Measurements from ENCODE around the gene GMCL2.
A peak's percentile ranks its signal among the peaks of the same experiment; 100 is the strongest.

GMCL2 gene

DNA sequence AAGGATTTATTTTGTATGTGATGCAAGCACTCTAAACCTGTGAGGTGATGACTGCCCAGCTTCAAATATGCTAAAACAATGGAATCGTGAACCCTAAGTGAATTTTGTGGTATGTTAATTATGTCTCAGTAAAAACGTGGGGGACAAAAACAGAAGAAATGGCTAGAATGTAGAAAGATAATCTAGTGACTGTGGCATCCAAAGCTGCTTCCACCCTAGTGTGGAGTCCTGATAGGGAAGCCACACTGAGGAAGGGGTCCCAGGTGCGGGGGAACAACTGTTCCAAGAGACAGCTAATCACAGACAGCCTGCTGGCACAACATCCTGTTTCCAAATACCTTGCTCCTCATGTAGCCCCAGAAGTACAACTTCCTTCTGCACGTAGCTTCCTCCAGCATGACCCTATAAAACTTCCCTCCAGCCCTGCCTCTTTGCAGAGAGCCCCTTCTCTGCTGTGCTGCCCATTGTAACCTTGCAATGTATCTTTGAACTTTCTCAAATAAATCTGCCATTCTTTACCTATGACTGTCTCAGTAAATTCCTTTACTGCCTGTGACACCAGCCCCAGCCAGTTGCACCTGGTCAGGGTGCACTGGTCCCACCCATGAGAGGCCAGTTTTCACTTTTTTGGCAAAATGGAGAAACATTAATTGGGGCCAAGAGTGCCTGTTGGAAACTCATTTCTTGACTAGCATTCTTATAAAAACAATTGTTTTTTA is 4.9 kb downstream of the GMCL2 start:
- DNase-seq (ENCODE audit: low read depth in 2 of 2, low spot score in 1 of 2): no peak

DNA sequence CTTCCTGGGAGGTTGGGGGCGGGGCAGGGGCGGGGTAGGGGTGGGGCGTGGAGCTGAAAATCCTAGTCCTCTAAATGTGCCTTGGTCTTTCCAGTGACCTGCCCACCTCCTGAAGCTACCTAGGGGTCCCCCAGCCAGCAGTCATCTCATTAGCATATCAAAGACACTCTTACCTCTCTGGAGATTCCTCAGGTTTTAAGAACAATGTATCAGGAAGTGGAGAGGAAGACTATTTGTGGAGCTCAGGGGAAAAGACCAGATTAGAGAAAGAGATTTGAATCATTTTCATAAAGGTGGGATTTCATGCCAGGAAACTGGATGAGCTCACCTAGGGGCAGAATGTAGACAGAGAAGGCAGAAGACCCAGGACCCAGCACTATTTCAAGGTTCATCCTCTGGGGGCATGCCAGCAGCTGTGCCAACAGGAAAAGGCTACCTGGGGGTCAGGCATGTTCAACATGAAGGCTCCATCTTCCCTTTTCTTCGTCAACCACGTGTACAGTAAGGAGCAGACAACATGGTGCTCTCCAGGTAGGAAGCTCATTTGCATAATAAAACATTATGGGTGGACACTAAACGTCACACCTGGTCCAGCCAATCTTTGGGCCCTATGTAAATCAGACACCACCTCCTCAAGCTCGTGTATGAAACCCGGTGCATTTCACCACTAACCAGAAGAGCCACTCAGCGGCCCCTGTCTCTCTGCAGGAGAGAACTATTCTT is 6.9 kb downstream of the GMCL2 start:
- DNase-seq (ENCODE audit: low read depth in 2 of 2, low spot score in 1 of 2): no peak

DNA sequence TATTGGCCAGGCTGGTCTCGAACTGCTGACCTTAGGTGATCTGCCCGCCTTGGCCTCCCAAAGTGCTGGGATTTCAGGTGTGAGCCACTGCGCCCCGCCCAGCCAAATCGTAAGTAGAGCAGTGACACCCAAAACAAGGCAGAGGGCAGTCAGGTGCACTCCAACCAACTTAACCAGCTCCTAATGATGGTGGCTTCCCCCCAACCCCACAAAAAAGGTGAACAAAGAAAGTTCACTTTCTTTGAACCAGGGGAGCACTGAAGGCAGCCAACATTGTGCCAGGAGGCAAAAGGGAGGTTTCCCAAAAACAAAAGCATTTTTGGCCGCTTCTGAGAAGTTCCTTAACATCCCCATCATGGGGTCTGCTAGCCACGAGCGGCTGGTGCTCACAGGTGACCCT is 9.6 kb downstream of the GMCL2 start:
- no peak for DNase-seq (ENCODE audit: low read depth in 2 of 2, low spot score in 1 of 2)

GRCh38 chr5:178176791-178177190 is 10.4 kb downstream of the GMCL2 start:
- no peak for DNase-seq (ENCODE audit: low read depth in 2 of 2, low spot score in 1 of 2)

DNA sequence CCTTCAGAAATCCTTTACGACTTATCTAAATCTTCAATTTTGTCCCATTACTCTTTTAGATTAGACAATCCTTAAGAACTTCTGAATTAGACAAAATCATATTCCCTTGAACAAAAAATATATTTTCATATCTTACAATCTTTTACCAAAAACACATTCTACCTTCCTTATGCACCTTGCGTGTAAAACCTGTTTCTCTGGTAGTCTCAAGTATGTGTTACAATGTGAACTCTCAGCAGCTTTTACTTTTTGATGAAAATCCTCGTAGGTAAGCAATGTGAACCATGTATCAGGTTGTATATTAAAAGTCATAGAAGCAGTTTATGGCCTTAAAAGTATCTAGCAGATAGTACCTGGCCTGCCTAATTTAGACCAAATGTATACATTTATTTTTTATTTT is 12.7 kb downstream of the GMCL2 start:
- no peak for DNase-seq (ENCODE audit: low read depth in 2 of 2, low spot score in 1 of 2)

DNA sequence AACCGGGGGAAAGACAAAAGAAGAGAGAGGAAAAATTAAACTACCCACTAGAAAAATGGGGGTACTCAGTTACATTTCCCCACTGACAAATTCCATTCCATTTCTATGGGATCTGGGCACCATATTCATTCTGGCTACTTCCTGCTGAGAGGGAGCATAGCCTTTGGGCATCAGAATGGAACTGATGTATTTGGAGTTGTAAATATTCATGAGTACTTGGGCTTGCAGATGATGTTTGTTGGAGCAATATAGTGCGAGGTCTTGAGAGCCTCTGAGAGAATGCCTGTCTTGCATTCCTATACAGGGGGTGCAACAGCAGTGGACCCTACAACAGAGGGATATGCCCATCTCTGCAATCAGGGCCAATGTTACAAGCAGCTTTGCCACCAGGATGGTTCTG is 16.7 kb downstream of the GMCL2 start:
- DNase-seq (ENCODE audit: low read depth in 2 of 2, low spot score in 1 of 2): no peak

GRCh38 chr5:178165581-178165980 is 21.6 kb downstream of the GMCL2 start:
- DNase-seq (ENCODE audit: low read depth in 2 of 2, low spot score in 1 of 2): no peak

- peak; percentile 81 to 84 for DNase-seq (ENCODE audit: low read depth in 2 of 2, low spot score in 1 of 2)
Measured at GRCh38 chr5:178163772-178164735, 23.1 kb downstream of the GMCL2 start.

DNA sequence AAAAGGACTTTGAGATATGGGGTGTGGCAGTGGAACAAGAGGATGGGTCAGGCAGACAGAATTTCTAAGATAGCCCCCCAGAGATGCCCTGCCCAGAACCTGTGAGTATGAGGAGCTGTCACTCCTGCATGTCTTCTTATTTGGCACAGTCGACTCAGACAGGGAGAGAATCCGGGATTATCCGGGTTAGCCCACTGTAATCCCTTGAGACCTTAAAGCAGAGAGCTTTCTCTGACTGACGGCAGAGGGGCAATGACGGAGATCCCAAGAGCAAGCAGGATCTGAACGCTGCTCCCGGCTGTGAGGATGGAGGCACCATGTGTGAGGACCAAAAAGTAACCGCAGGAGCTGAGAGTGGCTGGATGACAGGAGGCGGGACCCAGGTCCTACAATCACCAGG is 24.7 kb downstream of the GMCL2 start:
- no peak for DNase-seq (ENCODE audit: low read depth in 2 of 2, low spot score in 1 of 2)

DNA sequence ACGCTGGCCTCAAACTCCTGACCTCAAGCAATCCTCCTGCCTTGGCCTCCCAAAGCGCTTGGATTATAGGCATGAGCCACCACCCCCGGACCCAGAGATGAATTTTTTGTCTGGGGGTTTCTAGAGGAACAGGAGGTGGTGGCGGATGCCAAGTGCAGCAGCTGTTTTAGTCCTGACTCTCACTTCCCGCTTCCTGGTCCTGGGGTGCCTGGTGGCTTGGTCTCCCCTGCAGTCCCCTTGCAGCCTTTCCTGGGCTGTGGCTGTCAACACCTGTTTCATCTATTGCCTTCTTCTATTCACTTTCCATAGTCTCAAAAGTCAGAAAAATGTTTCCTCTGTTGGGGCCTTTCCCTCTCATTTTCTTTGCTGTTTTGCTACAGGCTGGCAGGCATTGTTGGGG is 27.0 kb downstream of the GMCL2 start:
- DNase-seq (ENCODE audit: low read depth in 2 of 2, low spot score in 1 of 2): no peak

DNA sequence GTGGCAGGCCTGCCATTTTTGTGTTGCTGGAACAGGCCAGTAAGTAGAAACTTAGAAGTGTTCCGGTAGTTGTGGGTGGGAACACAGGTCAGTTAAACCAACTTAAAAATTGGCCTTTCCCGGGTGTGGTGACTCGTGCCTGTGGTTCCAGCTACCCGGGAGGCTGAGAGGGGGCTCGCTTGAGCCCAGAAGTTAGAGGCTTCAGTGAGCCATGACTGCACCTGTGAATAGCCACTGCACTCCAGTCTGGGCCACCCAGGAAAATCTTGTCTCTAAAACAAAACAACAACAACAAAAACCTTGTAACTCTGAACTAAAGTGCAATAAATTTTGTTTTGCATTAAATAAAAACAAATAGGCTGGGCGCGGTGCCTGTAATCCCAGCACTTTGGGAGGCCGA is 32.1 kb downstream of the GMCL2 start:
- no peak for DNase-seq (ENCODE audit: low read depth in 2 of 2, low spot score in 1 of 2)

DNA sequence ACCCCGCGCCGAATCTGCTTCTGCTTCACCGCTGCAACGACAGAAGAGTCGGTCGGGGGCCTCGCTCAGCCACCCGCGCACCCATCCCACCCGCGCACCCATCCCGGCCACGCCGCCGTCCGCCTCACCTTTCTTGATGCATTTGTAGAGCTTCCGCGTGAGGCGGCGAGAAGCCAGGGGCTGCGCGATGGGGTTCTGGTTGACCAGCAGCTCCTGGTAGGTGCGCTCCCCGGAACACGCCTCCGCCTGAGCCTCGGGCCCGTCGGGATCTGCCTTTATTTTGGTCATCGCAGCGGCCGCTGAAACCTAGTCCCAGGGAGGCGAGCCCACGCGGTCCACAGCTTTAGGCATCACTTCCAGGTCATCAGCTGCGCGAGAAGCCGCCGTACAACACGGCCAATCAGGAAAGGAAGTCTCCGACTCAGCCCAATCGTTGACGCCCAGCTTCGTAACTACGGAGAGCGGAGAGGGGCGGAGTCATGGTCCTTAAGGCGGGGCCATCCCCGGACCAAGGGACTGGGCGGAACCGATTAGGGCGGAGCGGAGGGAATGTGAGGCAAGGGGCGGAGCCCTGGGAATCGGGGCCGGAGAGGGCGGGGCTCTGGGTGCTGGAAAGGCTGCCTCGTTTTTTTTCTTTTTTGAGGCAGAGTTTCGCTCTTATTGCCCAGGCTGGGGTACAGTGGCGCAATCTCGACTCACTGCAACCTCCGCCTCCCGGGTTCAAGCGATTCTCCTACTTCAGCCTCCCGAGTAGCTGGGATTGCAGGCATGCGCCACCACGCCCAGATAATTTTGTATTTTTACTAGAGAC is 33.4 kb downstream of the GMCL2 start, which contains the start of gene NHP2:
Gene NHP2 (minus strand): TSS at position 356 of the 811 bp plus-strand sequence. CDS start 68 bp downstream, at position 288.
- peak; percentile 90 to 96 for DNase-seq (ENCODE audit: low read depth in 2 of 2, low spot score in 1 of 2)

- DNase-seq (ENCODE audit: low read depth in 2 of 2, low spot score in 1 of 2): no peak
Measured at GRCh38 chr5:178152491-178153444, 34.4 kb downstream of the GMCL2 start.

- no peak for DNase-seq (ENCODE audit: low read depth in 2 of 2, low spot score in 1 of 2)
Measured at GRCh38 chr5:178150977-178151734, 36.0 kb downstream of the GMCL2 start.

- no peak for DNase-seq (ENCODE audit: low read depth in 2 of 2, low spot score in 1 of 2)
Measured at GRCh38 chr5:178149199-178149932, 37.8 kb downstream of the GMCL2 start.

- DNase-seq (ENCODE audit: low read depth in 2 of 2, low spot score in 1 of 2): no peak
Measured at GRCh38 chr5:178147406-178147805, 39.8 kb downstream of the GMCL2 start.

DNA sequence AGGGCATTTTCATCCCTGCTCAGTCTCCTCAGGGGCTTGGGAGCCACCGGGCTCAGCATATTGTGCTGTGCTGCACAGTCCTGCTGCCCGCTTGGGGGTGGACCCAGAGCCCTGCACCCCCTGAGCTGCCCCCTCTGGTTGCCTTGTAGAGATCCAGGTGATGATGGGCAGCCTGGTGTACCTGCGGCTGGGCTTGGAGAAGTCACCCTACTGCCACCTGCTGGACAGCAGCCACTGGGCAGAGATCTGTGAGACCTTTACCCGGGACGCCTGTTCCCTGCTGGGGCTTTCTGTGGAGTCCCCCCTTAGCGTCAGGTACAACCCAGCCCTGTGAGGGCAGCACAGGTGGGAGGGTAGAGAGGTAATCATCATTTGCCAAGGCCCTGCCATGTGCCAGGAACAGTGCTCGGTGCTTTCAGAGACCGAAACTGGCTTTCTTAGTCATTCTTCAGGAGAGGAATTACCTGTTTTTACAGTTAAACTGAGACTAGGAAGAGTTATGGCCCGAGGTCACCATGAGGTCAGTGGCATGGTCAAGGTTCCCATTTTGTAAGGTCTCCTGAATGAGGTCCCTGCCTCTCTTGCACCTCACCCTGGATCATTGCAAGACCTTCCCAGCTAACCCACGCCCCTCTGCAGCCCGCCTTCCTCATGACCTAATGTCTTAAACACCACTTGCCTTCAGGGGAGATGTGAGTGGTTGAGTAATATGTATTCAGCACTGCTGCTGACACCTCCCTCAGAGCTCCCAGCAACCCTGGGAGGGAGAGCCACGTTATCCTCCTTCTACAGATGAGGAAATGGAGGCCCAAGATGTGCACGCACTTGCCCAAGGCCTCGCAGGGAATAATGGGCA is 41.0 kb downstream of the GMCL2 start:
- DNase-seq (ENCODE audit: low read depth in 2 of 2, low spot score in 1 of 2): peak; percentile 53 to 66

All from stimulated activated CD8-positive, alpha-beta memory T cell treated with anti-CD3 and anti-CD28 coated beads, Interleukin-4, amount 100 ng/mL, for 1 hour (primary cell).